Ishikawa (cell line): ENCODE measurements around the gene FADS1.

Experiments used
- EP300 ChIP-seq: IDR thresholded peaks from 2 replicates; pipeline ENCODE4 v1.6.1; 2012; ENCODE audit warnings: borderline replicate concordance
- FOXM1 ChIP-seq: IDR thresholded peaks from 2 replicates; pipeline ENCODE4 v1.6.1; 2012; ENCODE audit warnings: low read depth, borderline replicate concordance
- MAX ChIP-seq: IDR thresholded peaks from 2 replicates; pipeline ENCODE4 v1.6.1; 2012
- RAD21 ChIP-seq: IDR thresholded peaks from 2 replicates; pipeline ENCODE4 v1.6.1; 2012; ENCODE audit warnings: low read depth
- TAF1 ChIP-seq: IDR thresholded peaks from 2 replicates; pipeline ENCODE4 v1.6.1; 2012; ENCODE audit warnings: low read depth, mild to moderate bottlenecking
- TEAD4 ChIP-seq: IDR thresholded peaks from 2 replicates; pipeline ENCODE4 v1.6.1; 2012
- USF1 ChIP-seq: IDR thresholded peaks from 2 replicates; pipeline ENCODE4 v1.6.1; 2012

GRCh38 chr11:61866231-61866957 lies 49.6 kb upstream of the FADS1 start:
- TF ChIP-seq MAX (no peak), EP300 (no peak), RAD21 (no peak), TAF1 (no peak), TEAD4 (no peak), USF1 (no peak), FOXM1 (no peak)
